Fibroblast of mammary gland (primary cell): ENCODE results near the gene BTN2A1.

Experiments used
- DNase-seq: peaks from one replicate; pipeline ENCODE4 v3.0.0-alpha.2; 2010; ENCODE audit warnings: low read depth
- H3K4me3 ChIP-seq: 2 replicates; pipeline ENCODE4 v1.5.1; 2011; ENCODE audit warnings: low read depth, mild to moderate bottlenecking, low read length, moderate library complexity; ENCODE audit not compliant: control insufficient read depth
- TF ChIP-seq, protein P1 (sequence below): conservative IDR thresholded peaks from 2 replicates; pipeline ENCODE4 v1.5.1; 2011; ENCODE audit warnings: low read depth, low read length, inconsistent platforms; ENCODE audit not compliant: control insufficient read depth, insufficient read depth

Gene BTN2A1

DNA sequence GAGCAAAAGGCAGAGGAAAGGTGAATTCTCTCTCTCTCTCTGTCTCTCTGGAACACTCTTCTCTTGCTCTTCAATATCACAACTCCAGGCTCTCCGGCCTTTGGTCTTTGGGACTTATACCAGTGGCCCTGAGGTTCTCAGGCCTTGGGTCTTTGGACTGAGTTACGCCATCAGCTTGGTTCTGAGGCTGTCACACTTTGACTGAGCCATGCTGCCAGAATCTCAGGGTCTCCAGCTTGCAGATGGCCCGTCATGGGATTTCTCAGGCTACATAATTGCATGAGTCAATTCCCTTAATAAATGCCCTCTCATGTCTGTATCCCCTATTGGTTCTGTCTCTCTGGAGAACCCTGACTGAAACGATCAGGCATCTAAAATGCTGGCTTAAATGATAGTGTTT is 12.9 kb downstream of the BTN2A1 start:
- TF ChIP-seq, protein P1, sequence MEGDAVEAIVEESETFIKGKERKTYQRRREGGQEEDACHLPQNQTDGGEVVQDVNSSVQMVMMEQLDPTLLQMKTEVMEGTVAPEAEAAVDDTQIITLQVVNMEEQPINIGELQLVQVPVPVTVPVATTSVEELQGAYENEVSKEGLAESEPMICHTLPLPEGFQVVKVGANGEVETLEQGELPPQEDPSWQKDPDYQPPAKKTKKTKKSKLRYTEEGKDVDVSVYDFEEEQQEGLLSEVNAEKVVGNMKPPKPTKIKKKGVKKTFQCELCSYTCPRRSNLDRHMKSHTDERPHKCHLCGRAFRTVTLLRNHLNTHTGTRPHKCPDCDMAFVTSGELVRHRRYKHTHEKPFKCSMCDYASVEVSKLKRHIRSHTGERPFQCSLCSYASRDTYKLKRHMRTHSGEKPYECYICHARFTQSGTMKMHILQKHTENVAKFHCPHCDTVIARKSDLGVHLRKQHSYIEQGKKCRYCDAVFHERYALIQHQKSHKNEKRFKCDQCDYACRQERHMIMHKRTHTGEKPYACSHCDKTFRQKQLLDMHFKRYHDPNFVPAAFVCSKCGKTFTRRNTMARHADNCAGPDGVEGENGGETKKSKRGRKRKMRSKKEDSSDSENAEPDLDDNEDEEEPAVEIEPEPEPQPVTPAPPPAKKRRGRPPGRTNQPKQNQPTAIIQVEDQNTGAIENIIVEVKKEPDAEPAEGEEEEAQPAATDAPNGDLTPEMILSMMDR = no peak
- DNase-seq = no peak
- no peak overlapping the region for H3K4me3 ChIP-seq

DNA sequence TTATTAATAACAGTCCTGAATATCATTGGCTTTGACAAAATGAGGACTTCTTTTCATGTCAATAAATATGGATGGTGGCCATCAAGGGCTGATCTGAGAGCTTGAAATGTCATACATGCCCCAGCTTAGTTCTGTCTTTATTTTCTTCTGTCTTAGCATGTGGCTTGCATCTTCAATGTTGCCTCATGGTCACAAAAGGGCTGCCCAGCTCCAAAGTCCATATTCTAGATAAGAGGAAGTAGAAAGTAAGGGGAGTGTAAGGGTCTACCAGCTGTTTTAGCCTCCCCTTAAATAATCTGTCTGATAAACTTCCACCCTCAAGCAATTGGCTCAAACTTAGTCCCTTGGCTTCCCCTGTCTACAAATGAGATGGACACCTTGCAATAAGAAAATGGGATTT is 14.2 kb downstream of the BTN2A1 start:
- no peak for DNase-seq
- no peak overlapping the region for H3K4me3 ChIP-seq
- TF ChIP-seq, protein P1 = no peak

DNA sequence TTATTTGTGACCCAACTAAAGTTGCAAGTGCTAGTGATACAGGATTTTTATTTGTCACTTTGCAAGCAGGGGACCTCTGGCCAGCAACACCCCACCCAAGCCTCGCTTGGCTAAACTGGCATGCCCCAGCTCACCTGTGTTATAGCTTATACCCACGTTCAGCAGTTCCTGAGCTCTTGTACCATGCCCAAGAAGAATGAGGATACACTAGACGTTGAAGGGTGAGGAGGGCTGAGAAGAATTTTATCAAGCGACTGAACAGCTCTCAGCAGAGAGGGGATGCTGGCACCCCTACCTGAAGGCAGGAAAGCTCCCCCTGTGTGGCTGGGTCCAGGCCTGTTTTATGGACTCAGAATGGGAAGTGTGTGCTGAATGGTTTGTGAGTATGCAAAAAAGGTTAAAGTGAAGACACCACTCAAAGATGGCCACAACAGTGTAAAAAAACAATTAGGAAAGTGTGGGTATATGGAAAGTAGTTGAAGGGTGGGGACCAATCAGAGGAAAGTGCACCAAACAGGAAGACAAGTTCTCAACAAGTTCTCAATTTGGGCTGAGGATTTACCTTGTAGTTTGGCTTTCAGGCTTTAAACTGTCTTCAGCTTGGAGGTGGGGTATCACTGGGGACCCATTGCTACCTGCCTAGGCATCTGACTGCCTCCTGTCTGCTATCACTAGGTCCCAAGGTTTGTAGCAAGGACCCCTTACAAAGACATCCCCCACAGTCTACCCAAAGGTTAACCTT is 15.0 kb downstream of the BTN2A1 start:
- TF ChIP-seq, protein P1 = no peak
- no peak overlapping the region for H3K4me3 ChIP-seq
- no peak for DNase-seq

DNA sequence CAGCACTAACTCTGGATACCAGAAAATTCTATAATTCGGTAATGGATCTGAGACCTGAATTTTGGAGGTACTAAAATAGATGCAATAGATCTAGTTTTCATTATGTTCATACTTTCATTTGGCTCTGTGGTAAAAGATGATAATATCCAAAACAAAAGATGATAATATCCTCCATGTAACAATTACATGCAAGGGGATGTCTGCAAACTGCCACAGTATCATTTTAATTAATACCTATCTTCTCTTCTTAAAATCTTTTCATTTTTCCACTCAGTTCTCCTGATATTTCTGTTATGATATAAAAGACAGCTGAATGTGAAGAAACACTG is 15.6 kb downstream of the BTN2A1 start:
- DNase-seq = no peak

DNA sequence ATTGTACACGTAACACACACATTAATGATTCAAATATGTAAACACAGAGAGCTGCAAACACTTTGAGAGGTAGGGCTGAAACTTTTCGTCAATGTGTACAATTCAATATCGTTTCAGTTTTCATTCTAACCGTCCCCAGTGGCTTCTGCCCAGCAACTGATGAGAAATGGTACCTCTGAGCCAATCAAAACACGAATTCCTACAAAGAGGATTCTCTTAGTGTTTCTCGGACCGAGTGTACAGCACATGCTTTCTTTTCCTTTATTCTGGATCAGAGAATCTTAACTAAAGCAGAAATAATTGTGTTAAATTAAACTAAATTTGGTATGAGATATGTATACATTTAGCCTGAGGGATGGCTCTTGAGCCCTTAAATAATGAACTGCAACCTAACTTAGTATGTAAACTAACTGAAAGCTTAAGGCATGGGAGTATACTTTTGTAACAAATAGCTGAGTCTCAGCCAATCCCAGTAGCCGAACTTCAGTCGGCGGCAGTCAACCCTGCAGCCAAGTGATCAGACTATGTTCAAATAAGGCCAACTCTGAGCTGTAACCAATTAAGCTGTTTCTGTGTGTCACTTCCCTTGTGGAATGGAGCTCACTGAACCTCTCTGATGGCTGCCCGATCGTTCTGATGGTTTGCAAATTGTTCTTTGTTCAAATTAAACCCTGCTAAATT is 16.1 kb downstream of the BTN2A1 start:
- TF ChIP-seq, protein P1 = no peak
- DNase-seq = peak; percentile 97
- peak overlapping the region; percentile 44 for H3K4me3 ChIP-seq

More for the DNA sequence above, 15.6 kb downstream of the BTN2A1 start:
- H3K4me3 ChIP-seq = peak overlapping the region; percentile 44
- TF ChIP-seq, protein P1 = no peak

DNA sequence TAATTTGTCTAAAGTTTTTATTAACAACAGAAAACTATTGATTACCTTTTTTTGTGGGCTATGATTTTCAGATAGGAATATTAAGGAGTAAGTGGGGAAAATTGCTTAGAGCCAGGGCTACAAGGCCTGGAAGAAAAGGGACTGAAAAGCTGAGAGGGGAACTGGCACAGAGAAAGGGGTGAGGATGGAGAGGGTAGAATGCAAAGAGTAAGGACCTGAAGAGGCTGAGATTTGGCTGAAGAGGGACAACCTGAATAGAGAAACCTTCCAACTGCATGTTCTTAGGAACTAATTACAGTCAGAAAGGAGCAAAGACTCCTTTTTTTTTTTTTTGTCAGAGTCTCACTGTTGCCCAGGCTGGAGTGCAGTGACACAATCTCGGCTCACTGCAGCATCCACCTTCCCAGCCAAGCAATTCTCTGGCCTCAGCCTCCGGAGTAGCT is 16.7 kb downstream of the BTN2A1 start:
- H3K4me3 ChIP-seq = peak overlapping the region; percentile 44
- no peak for DNase-seq
- TF ChIP-seq, protein P1 = no peak
